Measurements from ENCODE around the gene ADAM15. TPM values are rescaled to one million over a fixed set of nuclear protein-coding genes. Genes with fewer than 3 reads are reported as not detected.

The ADAM15 gene
- total RNA-seq, 1 donor = 60.1 TPM

DNA sequence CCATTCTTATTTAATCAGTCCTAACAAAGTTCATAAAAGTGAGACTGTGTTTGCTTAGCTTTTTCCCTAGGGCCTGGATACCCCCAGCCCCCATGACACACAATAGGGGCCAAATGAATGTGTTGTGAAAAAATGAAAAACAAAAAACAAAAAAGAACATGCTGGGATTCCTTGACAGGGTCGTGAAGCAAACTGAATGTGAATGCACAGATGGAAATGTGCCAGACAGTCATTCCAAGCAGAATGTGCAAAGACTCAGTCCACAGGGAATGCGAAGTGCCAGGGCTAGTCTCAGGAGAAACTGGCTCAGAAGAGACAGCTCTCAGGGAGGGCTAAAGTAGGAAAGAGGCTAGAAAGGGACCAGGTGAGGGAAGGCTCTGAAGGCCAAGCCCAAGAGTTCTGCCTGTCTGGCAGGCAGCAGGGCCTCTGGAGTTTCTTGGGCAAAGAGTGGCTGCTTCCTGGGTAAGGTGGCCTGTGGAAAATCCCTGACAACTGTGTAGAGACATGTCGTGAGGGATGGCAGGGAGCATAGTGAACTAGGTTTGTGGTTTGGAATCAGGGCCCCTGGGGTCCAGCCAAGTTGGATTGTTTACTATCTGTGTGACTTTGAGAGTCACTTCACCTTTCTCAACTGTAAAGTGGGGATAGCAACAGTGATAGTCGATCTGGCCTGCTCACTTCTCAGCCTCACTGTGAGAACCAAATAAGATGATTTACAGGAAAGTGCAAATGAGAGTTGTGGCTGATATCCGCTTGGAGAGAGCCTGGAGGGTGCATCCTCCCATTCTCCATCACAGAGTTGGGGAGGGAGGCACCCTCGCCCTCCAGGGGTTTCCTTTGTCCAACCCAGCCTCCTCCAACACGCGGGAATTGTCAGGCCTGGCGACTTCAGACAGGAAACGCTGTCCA, 1.2 kb upstream of the ADAM15 start:
- no peak for DNase-seq (ENCODE audit: low read depth in 2 of 3, low spot score in 2 of 3)

DNA sequence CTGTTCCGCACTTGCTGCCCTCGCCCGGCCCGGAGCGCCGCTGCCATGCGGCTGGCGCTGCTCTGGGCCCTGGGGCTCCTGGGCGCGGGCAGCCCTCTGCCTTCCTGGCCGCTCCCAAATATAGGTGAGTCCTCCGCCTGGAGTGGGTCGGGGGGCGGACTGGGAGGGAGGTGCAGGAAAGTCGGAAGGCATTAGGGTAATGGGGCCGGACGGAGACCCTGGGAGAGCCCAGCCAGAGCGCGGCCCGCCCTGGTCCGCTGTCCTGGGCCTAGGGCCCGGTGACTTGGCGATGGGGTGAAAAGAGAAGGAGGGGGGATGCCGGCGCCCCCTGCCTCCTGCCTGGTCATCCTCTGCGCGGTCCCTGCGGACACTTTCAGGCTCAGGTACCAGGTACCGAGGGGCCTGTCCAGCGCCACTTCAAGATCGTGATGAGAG, 243 bp downstream of the ADAM15 start:
- DNase-seq (ENCODE audit: low read depth in 2 of 3, low spot score in 2 of 3) = no peak

GRCh38 chr1:155051777-155052398, 772 bp downstream of the ADAM15 start:
- peak in 1 of 3 donors; percentile 39 for DNase-seq (ENCODE audit: low read depth in 2 of 3, low spot score in 2 of 3)

GRCh38 chr1:155052439-155053395, 1.6 kb downstream of the ADAM15 start:
- peak in 2 of 3 donors; percentile 11 to 35 for DNase-seq (ENCODE audit: low read depth in 2 of 3, low spot score in 2 of 3)

- DNase-seq (ENCODE audit: low read depth in 2 of 3, low spot score in 2 of 3) = no peak
Observed at GRCh38 chr1:155053531-155054105, 2.5 kb downstream of the ADAM15 start.

DNA sequence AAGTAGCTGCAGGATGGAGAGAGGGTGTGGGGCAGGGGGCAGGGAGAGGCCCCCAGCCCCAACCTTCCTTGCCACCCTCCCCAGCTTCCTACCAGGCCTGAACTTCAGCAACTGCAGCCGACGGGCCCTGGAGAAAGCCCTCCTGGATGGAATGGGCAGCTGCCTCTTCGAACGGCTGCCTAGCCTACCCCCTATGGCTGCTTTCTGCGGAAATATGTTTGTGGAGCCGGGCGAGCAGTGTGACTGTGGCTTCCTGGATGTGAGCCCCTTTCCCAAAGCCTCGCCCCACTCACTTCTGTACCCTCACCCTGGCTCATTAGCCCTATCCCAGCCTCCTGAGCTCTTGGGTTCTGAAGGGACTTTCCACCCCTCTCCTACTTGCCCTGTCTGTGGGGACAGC, 6.0 kb downstream of the ADAM15 start:
- DNase-seq (ENCODE audit: low read depth in 2 of 3, low spot score in 2 of 3) = no peak

- no peak for DNase-seq (ENCODE audit: low read depth in 2 of 3, low spot score in 2 of 3)
Observed at GRCh38 chr1:155057788-155058211, 6.7 kb downstream of the ADAM15 start.

DNA sequence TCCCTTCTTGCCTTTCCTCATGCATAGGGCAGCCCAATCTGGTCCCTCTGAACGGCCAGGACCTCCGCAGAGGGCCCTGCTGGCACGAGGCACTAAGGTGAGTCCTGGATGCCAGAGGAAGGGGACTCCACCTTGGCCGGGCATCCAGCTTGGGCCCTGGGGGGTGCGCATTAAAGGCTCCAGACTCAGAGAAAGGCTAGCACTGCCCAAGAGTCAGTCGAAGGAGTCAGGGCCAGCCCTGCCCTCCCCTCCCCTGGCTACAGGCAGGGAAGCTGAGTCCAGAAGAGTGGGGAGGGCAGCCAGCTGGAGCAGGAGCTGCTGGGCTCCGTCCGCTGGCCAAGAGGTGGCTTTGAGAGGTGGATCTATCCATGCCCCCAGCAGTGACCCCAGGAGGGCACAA, 9.6 kb downstream of the ADAM15 start:
- no peak for DNase-seq (ENCODE audit: low read depth in 2 of 3, low spot score in 2 of 3)

DNA sequence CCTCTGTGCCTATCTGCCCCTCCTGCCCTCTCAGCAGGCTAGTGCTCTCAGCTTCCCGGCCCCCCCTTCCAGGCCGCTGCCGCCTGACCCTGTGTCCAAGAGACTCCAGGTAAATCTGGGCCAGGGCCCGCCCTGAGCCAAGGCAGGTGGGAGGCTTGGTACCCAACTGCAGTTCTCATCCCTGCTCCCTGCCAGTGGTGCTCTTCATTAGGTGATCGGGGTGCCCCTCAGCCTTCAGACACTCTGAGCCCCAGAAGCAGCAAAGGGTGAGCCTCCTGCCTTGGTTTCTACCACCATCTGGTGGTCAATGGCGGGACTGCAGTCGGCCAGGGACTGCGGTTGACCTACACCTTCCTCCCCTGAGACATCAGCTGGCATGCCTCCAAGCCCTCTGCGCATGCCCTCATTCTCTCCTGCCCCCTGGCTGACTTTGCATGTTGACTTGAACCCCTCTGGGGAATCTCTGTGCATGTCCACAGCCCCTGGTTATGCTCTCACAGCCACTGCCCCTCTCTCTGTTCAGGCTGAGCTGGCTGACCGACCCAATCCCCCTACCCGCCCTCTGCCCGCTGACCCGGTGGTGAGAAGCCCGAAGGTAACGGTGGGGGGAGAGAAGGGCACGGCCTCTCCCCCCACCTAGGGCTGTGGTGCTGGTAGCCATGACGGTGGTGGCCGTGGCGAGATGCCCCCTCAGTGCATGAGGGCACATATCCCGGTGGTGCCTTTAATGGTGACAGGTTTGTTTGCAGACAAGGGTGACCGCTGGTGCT, 10.4 kb downstream of the ADAM15 start:
- DNase-seq (ENCODE audit: low read depth in 2 of 3, low spot score in 2 of 3) = peak; percentile 90 to 93 (median 91)

DNA sequence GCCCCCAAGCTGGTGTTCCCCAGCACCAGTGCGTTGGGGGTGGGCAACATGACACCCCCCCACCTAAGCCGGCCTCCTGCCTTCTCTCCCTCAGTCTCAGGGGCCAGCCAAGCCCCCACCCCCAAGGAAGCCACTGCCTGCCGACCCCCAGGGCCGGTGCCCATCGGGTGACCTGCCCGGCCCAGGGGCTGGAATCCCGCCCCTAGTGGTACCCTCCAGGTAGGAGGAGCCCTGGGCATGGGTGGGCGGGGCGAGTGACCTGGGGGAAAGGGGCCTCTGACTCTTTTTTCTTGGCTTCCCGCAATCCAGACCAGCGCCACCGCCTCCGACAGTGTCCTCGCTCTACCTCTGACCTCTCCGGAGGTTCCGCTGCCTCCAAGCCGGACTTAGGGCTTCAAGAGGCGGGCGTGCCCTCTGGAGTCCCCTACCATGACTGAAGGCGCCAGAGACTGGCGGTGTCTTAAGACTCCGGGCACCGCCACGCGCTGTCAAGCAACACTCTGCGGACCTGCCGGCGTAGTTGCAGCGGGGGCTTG, 11.1 kb downstream of the ADAM15 start:
- no peak for DNase-seq (ENCODE audit: low read depth in 2 of 3, low spot score in 2 of 3)

DNA sequence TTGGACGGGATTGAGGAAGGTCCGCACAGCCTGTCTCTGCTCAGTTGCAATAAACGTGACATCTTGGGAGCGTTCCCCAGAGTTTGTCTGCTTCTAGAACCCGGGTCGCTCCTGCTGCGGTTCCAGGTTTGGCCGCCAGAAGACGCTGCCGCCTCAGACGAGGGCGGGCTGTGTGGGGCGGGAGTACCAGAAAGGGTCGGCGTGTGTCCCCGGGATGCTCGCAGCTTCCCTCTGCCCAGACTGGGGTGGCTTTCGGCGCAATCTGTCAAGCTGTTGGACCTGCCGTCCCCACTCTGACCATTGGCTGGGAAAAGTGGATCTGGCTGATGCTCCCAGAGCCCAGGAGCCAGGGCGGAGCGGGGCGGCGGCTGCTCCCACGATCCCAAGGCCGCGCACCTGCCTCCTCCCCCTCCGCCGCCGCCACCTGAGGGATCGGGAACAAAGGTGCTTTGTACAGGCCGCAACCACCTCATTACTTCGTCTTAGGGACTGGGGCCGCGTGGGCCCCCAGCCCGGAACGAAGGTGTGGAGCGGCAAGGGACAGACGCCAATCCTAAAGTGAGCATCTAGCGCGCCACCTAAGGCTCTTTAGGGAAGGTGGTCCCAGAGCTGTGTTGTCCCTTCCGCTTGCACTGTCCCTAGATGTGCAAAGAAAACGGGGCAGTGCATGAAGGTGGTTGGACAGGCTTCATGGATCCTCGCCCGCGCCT, 11.7 kb downstream of the ADAM15 start:
- DNase-seq (ENCODE audit: low read depth in 2 of 3, low spot score in 2 of 3) = peak in 1 of 3 donors; percentile 74

DNA sequence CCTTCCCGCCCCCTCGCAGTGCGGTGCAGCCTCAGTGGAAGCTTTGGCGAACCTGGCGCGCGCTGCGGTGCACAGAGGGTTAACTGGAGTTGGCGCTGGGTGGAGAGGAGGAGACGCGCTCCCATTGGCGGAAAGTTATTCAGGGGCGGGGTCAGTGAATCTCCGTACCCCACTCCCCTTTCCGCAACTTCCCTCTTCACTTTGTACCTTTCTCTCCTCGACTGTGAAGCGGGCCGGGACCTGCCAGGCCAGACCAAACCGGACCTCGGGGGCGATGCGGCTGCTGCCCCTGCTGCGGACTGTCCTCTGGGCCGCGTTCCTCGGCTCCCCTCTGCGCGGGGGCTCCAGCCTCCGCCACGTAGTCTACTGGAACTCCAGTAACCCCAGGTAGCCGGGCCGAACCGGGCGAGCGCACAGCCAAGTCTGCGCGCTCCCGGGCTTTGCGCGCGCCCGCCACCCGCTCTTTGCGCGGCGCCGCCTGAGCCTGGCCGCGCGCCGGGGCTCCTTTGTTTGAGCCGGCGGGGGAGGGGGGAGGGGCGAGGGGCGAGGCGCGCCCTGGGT, 12.5 kb downstream of the ADAM15 start, which contains the start of gene EFNA4:
Gene EFNA4 (plus strand): TSS at position 191 of the 561 bp plus-strand sequence. CDS start 84 bp downstream, at position 275.
- DNase-seq (ENCODE audit: low read depth in 2 of 3, low spot score in 2 of 3) = peak in 2 of 3 donors; percentile 87 to 94

GRCh38 chr1:155064111-155064831, 13.2 kb downstream of the ADAM15 start:
- peak in 1 of 3 donors; percentile 53 for DNase-seq (ENCODE audit: low read depth in 2 of 3, low spot score in 2 of 3)

DNA sequence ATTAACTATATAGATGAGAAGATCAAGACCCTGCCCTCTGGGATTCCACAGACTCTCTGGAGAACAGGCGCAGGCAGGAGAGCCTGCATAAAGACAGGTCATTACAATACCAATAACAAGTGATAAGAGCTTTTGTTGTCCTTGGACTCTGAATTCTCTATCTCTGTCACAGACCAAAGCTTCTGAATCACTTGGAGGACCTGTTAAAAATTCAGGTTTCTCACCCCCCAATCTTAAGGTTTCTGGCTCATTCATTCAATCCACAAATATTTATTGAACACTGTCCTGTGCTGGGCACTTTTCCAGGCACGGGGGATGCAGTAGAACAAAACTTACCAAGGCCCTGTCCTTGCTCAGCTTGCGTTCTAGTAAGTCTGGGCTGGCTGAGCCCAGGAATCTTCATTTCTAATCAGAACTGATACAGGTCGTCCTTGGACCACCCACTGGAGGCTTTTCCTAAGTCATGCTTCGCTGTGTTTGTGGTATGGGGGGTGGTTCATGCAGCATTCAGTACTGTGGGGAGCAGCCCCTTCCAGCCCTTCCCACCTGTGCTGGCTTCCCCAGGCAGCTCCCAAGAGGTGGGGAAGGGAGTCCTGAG, 13.8 kb downstream of the ADAM15 start:
- DNase-seq (ENCODE audit: low read depth in 2 of 3, low spot score in 2 of 3) = no peak

- DNase-seq (ENCODE audit: low read depth in 2 of 3, low spot score in 2 of 3) = no peak
Observed at GRCh38 chr1:155066777-155067176, 15.7 kb downstream of the ADAM15 start.

GRCh38 chr1:155068599-155068998, 17.5 kb downstream of the ADAM15 start:
- no peak for DNase-seq (ENCODE audit: low read depth in 2 of 3, low spot score in 2 of 3)

GRCh38 chr1:155069551-155070157, 18.5 kb downstream of the ADAM15 start:
- no peak for DNase-seq (ENCODE audit: low read depth in 2 of 3, low spot score in 2 of 3)

Data from hematopoietic multipotent progenitor cell (in vitro differentiated cells).